ENCODE data around the gene ABCG1.

The ABCG1 gene

GRCh38 chr21:42251654-42252324 lies 32.8 kb downstream of the ABCG1 start:
- Histone ChIP-seq H3K4me3 (ENCODE audit: low read depth, low read length, poor library complexity, severe bottlenecking) (no peak overlapping the region), H3K27me3 (ENCODE audit: insufficient read depth, low read length) (no peaks in the 10 kb centered on the region), H3K4me1 (ENCODE audit: insufficient read depth, low read length, severe bottlenecking) (peaks cover 96% of the 10 kb centered on the region), H3F3A (ENCODE audit: insufficient read depth, low read length) (no peaks in the 10 kb centered on the region), H3K79me2 (ENCODE audit: insufficient read depth, low read length) (no peaks in the 10 kb centered on the region), H3K4me2 (ENCODE audit: low read length) (no peak overlapping the region), H3K27ac (ENCODE audit: low read depth, low read length, poor library complexity, severe bottlenecking) (peak overlapping the region; percentile 95), H3K36me3 (ENCODE audit: insufficient read depth, low read length) (no peaks in the 10 kb centered on the region), H4K20me1 (ENCODE audit: insufficient read depth, low read length) (no peaks in the 10 kb centered on the region), H3K9me2 (ENCODE audit: low read depth, low read length) (no peaks in the 10 kb centered on the region), H3K9me3 (ENCODE audit: low read length) (no peaks in the 10 kb centered on the region), H2AFZ (ENCODE audit: low read length) (no peak overlapping the region), H3K9ac (ENCODE audit: low read length) (no peak overlapping the region; the same call in 1 of the 2 replicates)
- TF ChIP-seq EZH2 (IDR thresholded peaks at IDR 0.05; ENCODE audit: borderline replicate concordance, low read length), result no peak
- TF ChIP-seq, protein P1, sequence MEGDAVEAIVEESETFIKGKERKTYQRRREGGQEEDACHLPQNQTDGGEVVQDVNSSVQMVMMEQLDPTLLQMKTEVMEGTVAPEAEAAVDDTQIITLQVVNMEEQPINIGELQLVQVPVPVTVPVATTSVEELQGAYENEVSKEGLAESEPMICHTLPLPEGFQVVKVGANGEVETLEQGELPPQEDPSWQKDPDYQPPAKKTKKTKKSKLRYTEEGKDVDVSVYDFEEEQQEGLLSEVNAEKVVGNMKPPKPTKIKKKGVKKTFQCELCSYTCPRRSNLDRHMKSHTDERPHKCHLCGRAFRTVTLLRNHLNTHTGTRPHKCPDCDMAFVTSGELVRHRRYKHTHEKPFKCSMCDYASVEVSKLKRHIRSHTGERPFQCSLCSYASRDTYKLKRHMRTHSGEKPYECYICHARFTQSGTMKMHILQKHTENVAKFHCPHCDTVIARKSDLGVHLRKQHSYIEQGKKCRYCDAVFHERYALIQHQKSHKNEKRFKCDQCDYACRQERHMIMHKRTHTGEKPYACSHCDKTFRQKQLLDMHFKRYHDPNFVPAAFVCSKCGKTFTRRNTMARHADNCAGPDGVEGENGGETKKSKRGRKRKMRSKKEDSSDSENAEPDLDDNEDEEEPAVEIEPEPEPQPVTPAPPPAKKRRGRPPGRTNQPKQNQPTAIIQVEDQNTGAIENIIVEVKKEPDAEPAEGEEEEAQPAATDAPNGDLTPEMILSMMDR (IDR thresholded peaks at IDR 0.05; ENCODE audit: low read length), result no peak

DNA sequence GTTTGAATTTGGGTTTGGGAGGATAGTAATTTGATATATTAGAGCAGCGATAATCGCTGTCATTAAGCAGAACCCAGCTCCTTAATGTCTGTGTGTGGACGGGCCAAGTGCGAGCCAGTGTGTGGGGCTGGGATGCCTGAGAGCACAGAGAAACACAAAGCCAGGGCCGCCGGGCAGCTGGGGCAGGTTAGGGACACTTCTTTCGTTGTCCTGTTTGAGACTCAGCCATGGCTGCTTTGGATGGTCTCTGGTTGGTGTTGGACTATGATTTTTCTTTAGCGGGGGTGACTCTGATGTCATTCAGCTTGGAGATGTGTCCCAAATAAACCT lies 33.4 kb downstream of the ABCG1 start:
- H3K27me3 ChIP-seq (ENCODE audit: insufficient read depth, low read length), result no peaks in the 10 kb centered on the region
- H3K27ac ChIP-seq (ENCODE audit: low read depth, low read length, poor library complexity, severe bottlenecking), result peak overlapping the region; percentile 95
- H3K4me2 ChIP-seq (ENCODE audit: low read length), result no peak overlapping the region
- no peaks in the 10 kb centered on the region for H4K20me1 ChIP-seq (ENCODE audit: insufficient read depth, low read length)
- H3K9me3 ChIP-seq (ENCODE audit: low read length), result no peaks in the 10 kb centered on the region
- no peak overlapping the region for H3K9ac ChIP-seq (ENCODE audit: low read length)
- H3K36me3 ChIP-seq (ENCODE audit: insufficient read depth, low read length), result no peaks in the 10 kb centered on the region
- H2AFZ ChIP-seq (ENCODE audit: low read length), result no peak overlapping the region
- no peak overlapping the region for H3K4me3 ChIP-seq (ENCODE audit: low read depth, low read length, poor library complexity, severe bottlenecking)
- peaks cover 96% of the 10 kb centered on the region for H3K4me1 ChIP-seq (ENCODE audit: insufficient read depth, low read length, severe bottlenecking)
- no peaks in the 10 kb centered on the region for H3K79me2 ChIP-seq (ENCODE audit: insufficient read depth, low read length)
- H3F3A ChIP-seq (ENCODE audit: insufficient read depth, low read length), result no peaks in the 10 kb centered on the region
- TF ChIP-seq EZH2 (IDR thresholded peaks at IDR 0.05; ENCODE audit: borderline replicate concordance, low read length), result no peak
- TF ChIP-seq, protein P1 (IDR thresholded peaks at IDR 0.05; ENCODE audit: low read length), result no peak
- H3K9me2 ChIP-seq (ENCODE audit: low read depth, low read length), result no peaks in the 10 kb centered on the region

DNA sequence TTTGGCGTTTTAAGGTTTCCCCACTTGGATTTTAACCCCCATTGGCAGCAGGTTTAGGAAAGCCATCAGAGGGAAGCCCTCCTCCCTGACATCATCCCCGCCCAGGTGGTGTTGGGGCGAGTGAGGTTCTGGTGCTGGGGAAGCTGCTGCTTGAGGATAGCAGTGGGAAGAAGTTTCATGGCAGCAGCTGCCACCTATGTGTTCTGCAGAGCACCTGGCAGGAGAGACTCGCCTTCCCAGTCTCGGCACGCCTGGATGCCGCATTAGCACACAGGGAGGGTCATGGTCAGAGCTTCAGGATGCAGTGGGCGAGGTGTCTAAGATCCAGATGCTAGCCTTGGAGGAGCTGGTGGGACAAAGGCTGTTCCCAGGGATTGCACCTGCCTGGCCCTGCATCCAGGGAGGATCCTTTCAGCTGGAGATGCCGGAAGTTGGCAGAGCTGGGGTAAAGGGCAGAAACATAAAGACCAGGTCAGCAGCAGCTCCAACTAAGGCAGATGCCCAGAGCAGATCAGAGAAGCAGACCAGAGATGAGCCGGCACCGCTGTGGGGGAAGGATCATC lies 33.9 kb downstream of the ABCG1 start:
- H3K79me2 ChIP-seq (ENCODE audit: insufficient read depth, low read length), result no peaks in the 10 kb centered on the region
- peak overlapping the region; percentile 5; the same call in 1 of the 2 replicates for H3K9ac ChIP-seq (ENCODE audit: low read length)
- H2AFZ ChIP-seq (ENCODE audit: low read length), result no peak overlapping the region
- no peaks in the 10 kb centered on the region for H3K9me2 ChIP-seq (ENCODE audit: low read depth, low read length)
- TF ChIP-seq EZH2 (IDR thresholded peaks at IDR 0.05; ENCODE audit: borderline replicate concordance, low read length), result no peak
- TF ChIP-seq, protein P1 (IDR thresholded peaks at IDR 0.05; ENCODE audit: low read length), result no peak
- no peak overlapping the region for H3K4me2 ChIP-seq (ENCODE audit: low read length)
- peaks cover 96% of the 10 kb centered on the region for H3K4me1 ChIP-seq (ENCODE audit: insufficient read depth, low read length, severe bottlenecking)
- no peaks in the 10 kb centered on the region for H3K9me3 ChIP-seq (ENCODE audit: low read length)
- no peaks in the 10 kb centered on the region for H3K27me3 ChIP-seq (ENCODE audit: insufficient read depth, low read length)
- H4K20me1 ChIP-seq (ENCODE audit: insufficient read depth, low read length), result no peaks in the 10 kb centered on the region
- no peaks in the 10 kb centered on the region for H3F3A ChIP-seq (ENCODE audit: insufficient read depth, low read length)
- H3K4me3 ChIP-seq (ENCODE audit: low read depth, low read length, poor library complexity, severe bottlenecking), result no peak overlapping the region
- no peaks in the 10 kb centered on the region for H3K36me3 ChIP-seq (ENCODE audit: insufficient read depth, low read length)
- peak overlapping the region; percentile 95 for H3K27ac ChIP-seq (ENCODE audit: low read depth, low read length, poor library complexity, severe bottlenecking)

Data from OCI-LY1 (cell line).